HG02798 (cell line): ENCODE data around the gene FAM124B.

Experiments
- ATAC-seq: cut with Tn5 transposase; IDR thresholded peaks from one replicate; pipeline ENCODE4 v1.9.1; 2021; ENCODE audit warnings: mild to moderate bottlenecking; ENCODE audit not compliant: unreplicated experiment, poor library complexity

The FAM124B gene, protein sequence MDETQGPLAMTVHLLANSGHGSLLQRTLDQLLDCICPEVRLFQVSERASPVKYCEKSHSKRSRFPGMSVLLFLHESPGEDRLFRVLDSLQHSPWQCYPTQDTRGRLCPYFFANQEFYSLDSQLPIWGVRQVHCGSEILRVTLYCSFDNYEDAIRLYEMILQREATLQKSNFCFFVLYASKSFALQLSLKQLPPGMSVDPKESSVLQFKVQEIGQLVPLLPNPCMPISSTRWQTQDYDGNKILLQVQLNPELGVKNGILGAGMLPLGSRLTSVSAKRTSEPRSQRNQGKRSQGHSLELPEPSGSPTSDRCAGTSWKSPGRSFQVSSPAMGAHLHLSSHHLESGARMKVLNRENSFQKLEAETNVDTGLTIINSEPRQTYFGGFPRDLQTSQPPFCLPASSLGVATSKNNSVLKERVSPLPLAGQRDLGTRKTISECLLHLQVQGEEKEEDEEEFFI

DNA sequence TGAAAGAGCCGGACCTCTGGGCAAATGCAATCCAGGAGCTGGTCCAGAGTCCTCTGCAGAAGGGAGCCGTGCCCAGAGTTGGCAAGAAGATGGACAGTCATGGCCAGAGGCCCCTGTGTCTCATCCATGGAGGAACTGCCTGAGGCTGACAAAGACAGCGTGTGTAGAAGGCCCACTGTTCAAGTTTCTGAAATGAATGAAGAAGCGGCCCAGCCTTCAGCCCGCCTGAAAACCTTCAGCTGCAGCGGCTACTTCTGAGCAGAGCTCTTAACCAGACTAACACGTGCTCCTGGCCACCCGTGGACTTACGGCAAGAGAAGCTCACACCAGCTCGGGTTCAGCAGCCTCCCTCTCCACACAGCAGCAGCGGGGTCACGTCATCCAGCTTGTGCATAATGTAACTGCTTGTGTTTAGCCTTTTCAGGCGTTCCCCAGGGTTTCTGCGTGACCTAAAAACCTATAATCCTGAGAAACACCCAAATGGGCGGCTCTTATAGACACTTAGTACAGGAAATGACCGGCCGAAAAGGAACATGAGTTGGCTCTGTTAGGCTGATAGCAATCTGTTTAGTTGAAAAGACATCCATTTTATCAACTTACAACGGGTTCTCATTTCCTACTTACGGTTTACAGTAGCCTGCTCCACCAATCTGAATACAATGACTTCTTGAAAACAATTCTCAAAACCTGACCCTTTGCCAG, at the start of gene FAM124B:
Gene FAM124B, minus strand, starts transcription at position 467 of the 702 bp plus-strand sequence. Its CDS starts 339 bp downstream, at position 128.
- ATAC-seq: no peak

DNA sequence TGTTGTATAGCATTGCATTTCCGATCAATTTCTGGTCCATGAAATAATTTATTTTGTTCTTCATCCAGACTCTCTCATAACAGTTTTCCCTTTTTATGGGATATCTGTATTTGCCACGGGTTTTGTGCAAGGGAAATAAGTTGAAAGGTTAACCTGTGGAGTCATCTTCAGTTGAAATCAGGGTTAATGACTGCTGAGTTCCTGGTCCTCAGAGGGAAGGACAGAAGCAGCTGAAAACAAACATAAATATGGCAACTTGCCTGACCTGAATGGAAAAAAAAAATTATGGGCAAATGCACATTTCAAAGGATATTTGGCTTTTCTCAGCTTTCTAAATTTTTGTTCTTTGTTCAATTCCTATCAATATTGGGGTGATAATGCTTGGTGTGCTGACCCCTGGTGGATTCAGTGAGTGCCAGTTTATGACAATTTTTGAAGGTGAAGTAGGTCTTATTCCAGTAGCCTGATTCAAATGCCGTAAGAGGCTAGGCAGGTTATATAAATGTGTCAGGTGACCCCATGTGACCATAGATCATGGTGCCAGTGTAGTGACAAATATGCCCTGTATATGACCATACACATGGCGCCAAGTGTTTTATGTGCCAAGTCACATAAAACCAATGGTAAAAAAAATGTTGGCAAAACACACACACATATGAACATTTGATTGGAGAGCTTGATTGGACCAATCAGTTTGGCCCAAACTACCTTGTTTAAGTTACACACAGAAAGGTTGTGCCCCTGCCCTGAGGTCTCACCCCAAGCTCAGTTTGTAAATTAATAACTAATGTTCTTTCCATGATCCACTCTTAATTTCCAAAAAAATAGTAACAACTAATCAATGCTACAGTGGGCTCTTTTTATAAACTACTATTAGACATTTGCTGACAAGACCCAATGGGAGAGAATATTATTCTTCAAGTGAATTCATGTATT, 47.6 kb upstream of the FAM124B start:
- no peak for ATAC-seq

DNA sequence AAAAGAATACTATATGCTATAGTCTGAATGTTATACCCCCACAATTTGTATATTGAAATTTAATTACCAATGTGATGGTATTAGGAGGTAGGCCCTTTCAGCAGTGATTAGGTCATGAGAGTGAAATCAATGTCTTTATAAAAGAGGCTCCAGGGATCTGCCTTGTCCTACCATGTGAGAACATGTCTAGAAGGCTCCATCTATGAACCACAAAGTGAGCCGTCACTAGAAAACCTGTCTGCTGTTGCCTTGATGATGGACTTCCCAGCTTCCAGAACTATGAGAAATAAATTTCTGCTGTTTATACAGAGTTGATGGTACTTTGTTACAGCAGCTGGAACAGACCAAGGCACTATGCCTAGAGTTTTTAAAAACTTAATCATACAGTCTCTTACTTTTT, 46.3 kb upstream of the FAM124B start:
- ATAC-seq: no peak

DNA sequence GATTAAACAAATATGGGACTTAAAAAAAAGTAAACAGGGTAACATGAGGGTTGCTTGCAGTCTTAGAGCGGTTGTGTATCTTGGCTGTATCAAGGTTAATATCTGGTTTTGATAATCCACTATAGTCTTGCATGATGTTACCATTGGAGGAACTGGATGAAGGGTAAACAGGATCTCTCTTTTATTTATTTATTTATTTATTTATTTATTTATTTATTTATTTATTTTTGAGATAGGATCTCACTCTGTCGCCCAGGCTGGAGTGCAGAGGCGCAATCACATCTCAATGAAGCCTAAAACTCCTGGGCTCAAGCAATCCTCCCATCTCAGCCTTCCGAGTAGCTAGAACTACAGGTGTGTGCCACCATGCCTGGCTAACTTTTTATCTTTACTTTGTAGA, 42.9 kb upstream of the FAM124B start:
- no peak for ATAC-seq

DNA sequence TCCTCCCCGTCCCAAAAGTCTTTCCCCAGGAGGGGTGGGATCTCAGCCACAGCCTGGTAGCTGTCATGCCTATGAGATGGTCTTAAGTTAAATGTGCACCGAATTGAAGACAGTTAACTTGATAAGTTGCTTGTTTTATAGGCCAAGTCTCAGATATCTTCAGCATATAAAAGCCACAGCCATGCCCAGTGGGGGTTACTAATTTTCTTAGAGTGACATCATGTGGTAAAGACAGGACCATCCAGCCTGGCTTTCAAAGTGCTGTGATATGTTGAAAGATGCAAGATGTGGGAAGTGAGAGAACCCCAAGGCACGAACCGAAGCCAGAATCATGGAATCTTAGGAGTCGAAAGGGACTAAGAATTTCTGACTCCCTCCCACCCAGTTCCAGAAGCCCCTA, 42.1 kb upstream of the FAM124B start:
- ATAC-seq: no peak

DNA sequence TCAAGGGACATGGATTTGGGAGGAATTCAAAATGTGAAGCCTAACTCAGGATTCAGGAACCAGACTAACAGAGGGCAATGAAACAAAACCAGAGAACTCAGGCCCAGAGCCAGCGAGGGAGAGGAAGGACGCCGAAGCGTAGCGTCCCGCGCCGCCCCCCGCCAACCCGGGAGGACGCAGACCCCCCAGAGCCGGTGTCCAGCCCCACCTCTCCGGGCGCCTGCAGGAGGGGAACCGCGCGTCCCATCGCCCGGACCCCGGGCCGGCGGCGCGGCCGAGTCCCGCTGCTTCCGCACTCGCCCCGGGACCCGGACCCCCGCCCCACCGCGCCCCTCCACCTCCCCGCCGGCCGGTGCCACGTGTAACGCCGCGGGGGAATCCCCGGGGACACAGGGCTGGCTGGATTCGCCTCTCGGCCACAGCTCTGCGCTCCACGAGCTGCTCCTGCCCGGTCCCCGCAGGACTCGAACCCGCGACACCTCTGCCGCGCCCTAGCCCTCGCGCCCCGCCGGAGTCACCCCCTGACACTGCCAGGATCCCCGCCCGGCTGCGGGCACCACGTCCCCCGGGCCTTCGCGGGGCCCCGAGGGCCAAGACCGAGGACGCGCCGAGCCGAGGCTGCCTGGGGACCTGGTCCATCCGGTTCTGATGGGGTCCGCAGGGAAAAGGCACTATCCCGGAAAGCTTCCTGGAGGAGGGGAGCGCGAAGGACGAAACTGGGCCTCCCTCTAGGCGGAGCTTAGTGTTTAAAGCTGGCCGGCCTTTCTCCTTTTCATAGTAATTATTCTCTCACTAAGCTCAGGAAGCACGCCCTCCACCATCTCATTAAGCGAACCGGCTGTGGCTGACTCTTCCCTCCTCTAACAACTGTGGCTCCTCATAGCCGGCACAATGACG, 40.4 kb upstream of the FAM124B start:
- peak; percentile 51 for ATAC-seq

DNA sequence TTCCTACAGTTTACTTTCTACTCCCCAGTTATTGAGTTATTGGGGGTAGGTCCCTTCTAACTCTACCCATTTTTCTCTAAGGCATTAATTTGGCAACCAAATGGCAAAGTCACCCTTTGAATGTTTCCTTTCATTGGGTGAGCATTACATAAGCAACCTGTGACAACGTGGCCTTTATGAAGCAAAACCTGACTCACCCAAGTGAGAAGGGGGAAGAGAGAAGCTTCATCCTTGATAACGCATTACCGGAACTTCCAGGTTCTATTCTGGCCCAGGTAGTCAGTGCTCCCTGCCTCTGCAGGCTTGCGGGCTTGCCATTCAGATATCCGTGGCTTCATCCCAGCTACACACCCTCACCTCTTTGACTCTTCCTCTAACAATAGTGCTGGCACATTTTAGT, 39.1 kb upstream of the FAM124B start:
- no peak for ATAC-seq

DNA sequence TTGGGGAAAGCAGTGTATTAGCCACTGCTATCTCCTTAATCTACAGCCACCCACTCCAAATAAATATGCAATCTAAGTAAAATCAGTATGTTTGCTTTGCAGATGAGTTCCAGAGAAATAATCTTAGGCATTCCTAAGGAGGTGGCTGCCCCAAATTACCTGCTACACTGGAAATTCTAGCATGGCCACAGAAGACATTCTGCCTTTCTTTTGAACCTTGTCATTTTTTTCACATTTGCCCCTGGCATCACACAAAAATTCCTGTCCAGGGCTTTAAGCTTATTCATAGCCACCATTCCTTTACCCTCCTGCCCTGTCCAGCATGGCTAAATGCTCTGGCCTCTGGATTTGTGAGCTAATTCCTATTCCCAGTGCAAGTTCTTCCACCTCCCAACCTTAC, 36.8 kb upstream of the FAM124B start:
- no peak for ATAC-seq

DNA sequence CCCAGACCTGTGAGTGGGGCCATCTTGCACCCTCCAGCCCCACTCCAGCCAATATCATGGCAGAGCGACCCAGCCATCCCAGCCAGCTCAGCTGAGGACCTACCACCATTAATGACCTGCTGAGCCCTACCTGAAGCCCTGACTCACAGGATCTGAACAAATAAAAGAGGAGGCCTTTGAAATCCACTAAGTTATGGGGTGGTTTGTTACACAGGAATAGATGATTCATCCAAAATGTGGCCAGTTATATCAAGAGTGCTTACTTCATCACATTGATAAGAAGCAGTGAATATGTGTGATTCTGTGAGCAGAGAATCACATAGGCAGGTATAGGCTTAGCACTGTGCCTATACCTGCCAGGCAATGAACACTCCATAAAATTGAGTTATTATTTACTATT, 34.7 kb upstream of the FAM124B start:
- ATAC-seq: no peak

DNA sequence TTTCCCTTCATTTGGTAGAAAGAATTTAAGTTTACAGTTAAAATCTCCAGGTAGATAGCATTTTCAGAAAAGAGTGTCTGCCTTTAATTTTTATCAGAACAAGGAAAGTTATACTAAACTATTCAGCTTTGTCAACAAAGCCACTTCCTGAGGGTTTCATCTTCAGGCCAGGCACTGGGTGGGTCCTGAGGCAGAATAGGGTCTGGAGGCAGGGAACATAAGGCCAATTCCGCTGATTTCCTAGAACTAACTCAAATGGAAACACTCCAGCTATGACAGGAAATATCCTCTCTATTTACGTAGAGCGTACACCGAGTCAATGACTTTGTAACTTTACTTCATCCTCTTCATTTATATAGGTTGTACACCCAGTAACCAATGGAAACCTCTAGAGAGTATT, 32.7 kb upstream of the FAM124B start:
- no peak for ATAC-seq

DNA sequence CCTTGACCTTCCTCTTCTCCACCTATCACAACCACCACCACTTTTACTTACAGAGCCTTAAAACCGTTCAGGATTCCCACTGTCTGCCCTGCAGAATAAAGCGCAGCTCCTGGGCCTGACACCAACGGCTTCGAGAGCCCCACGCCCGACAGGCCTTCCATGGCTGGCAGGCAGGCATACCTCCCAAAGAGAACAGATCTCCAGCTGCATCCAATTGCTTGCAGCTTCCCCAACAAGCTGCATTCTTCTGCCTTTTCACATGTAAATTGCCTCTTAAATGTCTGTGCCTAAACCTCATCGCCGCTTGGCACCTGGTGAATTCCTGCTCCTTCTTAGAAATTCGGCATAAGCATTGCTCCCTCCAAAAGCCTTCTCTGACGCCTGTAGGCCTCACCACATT, 31.5 kb upstream of the FAM124B start:
- no peak for ATAC-seq

DNA sequence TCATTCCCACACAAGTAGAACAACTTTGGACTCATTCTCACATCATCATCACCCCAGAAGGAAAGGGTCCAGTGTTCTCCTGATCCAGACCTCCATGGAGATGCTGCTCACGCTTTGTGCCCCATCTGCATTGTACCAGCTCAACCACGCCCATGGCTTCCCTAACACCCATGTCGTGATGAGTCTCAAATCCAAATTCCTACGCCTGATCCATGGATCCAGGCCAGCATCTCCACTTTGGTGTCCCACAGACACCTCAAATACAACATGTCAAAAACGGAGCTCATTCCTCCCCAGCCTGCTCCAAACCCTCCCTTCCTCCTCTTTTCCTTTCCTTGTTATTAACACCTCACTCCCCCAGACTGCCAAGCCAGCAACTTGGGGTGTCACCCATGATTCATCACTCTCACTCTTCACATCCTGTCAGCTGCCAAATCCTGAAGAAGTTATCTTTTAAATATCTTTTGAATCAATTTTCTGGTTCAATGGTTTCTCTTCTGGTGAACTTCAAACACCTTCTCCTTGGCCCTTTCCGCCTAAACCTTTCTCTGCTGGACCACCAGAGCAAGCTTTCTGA, 30.2 kb upstream of the FAM124B start:
- ATAC-seq: no peak

DNA sequence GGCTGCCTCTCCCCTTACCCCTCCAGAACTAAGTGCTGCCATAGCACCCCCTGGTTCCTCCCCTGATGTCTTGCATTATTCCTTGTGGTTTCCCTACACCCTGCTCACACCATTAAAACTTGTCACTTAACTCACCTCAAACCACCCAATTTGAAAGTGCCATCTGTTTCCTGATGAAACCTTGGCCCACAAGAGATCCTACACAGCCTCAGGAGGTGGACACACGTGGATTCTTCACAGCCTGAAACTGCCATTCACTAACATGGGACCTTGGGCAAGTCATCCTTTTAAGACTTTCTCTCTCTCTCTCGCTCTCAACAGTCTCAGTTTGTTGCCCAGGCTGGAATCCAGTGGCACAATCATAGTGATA, 27.5 kb upstream of the FAM124B start:
- ATAC-seq: no peak

DNA sequence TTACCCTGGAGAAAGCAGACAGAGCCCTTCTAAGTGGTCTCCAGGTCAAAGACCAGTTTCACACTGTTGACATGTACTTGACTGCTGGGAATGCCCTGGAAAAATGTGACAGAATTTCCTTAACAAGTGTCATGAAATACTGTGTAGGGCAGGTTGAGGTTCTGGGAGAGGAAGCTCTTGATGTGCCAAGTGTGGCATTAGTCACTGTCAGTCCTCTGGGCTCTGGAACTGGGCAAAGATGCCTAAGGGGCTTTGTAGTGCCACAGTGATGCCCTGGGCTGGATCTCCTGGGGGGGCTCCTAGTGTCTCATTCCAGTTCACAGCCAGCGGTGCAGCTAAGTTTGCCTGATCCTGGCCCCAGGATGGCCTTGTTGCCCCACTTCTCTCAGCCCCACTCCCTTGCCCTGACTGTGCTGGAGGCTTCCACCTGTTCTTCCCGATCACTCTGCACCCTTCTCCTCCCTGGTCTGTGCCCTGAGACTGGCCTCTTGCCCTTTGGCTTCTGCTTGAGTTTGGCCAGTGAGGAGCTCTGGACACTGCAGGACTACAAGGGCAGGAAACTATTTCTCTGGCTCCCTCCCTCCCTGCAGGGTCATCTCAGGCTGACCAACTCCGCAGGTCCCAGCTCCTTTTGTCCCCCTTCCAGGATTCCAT, 27.0 kb upstream of the FAM124B start:
- ATAC-seq: no peak

DNA sequence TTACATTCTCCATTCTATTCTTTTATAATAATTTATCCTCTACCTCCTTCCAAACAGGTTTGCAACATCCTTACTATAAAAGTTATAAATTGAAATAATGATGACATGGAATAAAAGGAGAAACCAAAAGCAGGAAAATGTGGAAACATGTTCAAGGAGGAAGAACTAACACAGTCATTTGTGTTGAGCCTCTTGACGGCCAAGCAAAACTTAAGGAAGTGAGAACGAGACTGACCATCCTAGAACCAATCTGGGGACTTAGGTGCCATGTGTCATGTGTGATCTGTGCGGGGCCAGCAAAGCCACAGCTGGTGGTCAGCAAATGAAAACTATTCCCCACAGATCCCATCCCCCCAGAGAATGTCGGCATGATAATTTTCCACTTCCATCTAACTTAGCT, 25.6 kb upstream of the FAM124B start:
- ATAC-seq: no peak

DNA sequence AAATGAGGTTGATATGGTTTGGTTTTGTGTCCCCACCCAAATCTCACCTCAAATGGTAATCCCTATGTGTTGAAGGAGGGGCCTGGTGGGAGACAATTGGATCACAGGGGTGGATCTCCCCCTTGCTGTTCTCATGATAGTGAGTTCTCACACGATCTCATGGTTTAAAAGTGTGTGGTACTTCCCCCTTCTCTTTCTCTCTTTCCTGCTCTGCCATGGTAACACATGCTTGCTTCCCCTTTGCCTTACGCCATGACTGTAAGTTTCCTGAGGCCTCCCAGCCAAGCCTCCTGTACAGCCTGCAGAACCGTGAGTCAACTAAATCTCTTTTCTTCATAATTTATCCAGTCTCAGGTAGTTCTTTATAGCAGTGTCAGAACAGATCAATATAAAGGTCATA, 24.7 kb upstream of the FAM124B start:
- no peak for ATAC-seq

DNA sequence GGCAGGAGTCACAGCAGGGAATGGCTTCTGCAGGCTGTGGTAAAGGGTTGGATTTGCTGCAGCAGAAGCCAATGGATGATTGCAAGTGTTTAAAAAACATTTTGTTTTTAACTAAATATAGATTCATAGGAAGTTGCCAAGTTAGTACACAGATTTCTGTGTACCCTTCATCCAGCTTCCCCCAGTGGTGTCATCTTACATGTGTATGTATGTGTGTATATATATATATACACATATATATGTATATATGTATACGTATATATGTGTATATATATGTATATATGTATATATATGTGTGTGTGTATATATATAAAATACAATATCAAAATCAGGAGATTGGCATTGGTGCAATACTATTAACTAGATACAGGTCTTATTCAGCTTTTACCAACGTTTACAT, 19.2 kb upstream of the FAM124B start:
- no peak for ATAC-seq

DNA sequence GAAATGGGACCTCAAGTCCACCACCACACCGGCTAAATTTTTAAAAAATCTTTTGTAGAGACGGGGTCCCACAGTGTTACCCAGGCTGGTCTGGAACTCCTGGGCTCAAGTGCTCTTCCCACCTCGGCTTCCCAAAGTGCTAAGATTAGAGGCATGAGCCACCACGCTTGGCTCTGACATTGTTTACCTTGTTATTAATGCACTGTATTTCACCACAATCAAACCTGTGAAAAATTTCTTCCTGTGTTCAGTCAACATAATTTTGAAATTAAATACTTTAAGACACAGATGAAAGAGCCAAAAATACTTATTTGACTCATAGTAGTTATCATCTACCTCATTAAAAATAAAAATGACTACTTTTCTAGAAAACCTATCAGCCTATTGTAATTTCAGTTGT, 16.0 kb upstream of the FAM124B start:
- no peak for ATAC-seq

DNA sequence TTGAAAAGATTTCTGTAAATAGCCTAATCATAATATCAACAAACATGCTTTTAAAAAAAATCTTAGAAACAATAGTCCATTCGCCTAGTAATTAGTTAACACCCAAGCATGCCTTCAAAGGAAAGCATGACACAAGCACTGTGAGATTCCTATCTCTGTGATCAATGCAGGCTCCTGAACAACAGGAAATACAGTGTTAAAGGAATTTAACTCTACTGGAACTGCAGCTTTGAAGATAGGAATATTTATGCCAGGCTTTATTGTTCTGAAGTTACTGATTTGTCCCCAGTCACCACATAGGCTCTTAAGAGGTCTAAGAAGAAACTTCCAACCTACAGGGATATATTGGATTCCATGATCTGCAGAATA, 15.4 kb upstream of the FAM124B start:
- no peak for ATAC-seq
